Fibroblast of skin of right quadriceps (primary cell): Measurements from ENCODE around the gene HHIPL2.

Experiments
- DNase-seq: peaks from one replicate; pipeline ENCODE4 v3.0.0-alpha.2; 2013

HHIPL2 gene

DNA sequence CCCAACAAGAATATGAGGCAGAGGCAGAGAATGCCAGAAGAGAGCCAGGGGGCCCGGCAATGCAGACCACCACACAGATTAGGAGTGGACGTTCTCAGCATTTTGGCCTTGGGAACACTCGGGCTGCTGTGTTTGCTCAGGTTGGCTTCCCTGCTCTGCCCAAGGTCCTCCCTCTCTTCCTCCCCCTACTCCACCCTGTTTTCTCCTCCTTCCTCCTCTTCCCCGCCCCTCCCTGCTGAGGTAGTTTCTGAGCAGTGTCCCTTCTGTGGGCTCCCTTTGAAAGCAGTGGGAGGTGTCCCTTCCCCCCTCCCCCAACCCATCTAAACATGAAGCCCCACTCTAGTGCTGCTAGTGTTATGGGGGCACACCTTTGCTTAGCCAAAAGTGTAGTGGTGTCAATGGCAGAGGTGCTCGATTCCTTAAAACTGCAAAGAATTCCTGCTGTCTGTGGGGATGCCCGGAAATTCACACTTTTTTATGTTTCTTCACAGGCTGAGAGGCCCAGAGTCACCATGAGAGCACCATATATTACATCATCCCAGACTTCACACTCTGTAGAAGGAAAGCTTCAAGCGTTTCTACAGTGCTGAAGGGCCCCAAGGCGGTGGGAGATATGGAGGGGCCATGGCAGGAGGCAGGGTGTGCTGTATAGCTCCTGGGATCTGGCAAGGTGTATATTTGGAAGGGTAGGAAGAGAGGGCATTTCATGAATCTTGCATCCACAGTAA, at the start of gene HHIPL2:
TSS of gene HHIPL2 (minus strand) at position 161 of the 728 bp plus-strand sequence. CDS start at position 101, 60 bp downstream.
- peak; percentile 25 for DNase-seq

DNA sequence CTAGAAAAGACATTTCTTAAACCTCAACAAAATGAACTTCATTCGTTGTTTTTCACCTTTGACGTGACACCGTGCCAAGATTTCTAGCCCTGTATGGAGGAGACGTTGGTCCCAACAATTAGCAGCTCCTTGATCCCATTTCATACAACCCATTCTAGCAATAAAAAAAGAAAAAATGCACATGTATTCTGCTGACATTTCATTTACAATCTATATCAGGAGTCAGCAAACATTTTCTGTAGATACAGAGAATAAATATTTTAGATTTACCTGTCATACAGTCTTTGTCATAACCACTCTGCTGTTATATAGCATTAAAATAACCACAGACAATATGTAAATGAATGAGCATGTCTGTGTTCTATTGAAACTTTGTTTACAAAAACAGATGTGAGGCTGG, 48.8 kb upstream of the HHIPL2 start:
- DNase-seq, result no peak

DNA sequence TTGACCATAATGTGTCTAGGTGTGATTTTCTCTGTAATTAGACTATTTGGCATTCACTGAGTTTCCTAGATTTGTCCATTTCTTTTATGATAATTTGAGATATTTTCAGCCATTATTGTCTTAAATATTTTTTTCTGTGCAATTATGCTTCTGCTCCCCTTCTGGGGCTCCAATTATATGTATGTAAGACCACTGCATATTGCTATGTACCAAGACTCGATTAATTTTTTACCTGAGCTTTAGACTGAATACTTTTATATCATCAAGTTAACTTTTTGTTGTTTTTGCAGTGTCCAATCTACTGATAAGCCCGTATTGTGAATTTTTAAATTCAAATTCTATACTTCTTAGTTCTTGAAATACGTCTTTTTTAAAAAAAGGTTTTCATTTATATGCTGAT, 46.9 kb upstream of the HHIPL2 start:
- DNase-seq, result no peak

DNA sequence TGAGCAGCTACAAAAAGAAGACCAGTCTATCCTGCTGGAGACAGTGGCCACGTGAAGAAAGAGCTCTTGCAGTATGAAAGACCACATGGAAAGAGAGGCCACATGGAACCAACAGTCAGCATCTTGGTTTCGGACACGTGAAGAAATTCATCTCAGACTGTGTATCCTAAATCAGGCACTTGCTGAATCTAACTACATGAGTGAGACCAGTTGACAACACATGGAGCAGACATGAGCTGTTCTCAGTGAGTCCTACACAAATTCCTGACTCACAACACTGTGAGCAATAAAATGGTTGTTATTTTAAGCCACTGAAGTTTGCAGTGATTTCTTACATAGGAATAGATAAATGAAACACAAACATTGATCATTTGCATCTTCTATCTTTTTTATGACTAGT, 44.3 kb upstream of the HHIPL2 start:
- DNase-seq, result peak; percentile 26

DNA sequence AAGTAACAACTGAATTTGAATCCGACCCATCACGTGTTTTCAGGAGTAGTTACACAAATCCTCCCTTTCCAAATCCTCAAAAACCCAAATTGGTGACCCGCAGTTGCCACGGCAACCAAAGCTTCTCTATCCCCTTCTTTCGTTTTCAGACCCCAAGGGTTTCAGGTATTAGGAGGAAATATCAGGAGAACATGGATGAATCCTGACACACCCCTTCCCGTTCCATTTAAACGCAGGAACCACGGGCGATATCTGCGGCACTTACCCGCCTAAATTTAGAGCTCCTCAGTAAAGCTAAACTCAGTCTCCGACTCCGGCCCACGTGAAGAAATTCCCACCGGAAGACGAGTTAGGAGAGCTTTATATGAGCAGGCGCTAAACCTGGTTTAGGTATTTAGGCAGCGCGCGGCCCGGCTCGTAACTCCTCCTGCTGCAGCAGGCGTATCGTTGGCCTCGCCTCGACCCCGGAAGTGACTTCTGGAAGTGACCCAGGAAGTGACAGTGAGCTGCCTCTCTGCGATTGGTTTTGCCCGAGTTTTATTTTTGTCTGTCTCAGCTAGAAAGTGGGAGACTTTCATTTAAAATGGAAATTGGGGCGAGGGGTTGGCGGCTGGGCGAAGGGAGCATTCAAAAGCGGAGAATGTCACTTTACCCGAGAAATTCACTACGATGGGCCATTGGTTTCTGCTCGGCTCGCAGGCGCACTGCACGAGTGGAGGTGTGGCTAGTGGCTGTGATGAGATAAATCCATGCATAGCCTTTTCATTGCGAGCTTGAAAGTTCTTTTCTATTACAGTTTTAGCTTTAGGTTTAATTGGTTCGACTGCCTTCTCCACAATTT, 41.8 kb upstream of the HHIPL2 start, which contains the start of gene TAF1A:
TSS of gene TAF1A (minus strand) at position 472 of the 841 bp plus-strand sequence.
- DNase-seq, result peak; percentile 82

DNA sequence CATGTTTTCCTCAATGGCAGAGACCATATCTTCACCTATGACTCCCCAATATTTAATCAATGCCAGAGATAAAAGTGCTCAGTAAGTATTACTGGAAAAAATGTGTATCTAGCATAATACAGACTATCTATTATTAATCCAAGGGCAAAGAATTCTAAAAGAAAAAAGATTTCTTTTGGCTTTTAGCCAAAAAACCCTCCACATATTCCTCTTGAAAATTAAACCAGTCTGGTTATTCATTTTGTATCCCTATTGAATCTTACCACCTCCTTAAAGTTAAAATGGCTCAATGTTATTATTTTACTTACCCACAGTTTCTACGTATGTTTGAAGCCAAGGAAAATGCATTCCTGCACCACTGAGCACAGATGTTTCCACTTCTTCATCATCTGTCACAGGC, 40.2 kb upstream of the HHIPL2 start:
- no peak for DNase-seq

DNA sequence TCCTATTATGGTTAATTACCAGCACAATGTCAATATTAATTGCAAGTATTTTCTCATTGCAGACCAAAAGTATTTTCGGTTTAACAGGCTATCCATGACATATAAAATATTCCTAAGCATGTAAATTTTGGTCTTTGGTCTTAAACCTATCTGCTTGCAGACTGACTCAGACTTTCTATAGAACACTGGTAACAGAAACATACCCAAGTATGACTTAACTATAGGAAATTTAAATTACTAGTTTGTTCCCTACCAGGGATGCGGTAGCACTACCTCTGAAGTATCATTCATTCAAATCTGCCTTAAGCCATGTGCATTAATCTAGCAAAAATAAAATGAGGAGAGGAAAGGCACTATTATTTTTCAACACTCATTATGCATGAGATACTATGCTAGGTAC, 38.9 kb upstream of the HHIPL2 start:
- DNase-seq, result no peak

DNA sequence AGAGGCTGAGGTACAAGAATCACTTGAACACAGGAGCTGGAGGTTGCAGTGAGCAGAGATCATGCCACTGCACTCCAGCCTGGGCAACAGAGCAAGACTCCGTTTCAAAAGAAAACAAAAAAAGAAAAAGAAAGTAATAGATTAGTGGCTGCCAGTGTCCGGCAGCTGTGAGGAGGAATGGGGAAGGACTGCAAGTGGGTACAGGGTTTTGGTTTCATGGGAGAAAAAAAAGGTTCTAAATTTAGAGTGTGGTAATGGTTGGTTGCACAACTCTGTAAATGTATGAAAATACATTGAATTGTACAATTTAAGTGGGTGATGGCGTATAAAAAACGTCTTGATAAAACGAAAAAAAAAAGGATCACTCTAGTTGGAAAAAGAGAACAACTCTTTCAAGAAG, 35.2 kb upstream of the HHIPL2 start:
- DNase-seq, result no peak

DNA sequence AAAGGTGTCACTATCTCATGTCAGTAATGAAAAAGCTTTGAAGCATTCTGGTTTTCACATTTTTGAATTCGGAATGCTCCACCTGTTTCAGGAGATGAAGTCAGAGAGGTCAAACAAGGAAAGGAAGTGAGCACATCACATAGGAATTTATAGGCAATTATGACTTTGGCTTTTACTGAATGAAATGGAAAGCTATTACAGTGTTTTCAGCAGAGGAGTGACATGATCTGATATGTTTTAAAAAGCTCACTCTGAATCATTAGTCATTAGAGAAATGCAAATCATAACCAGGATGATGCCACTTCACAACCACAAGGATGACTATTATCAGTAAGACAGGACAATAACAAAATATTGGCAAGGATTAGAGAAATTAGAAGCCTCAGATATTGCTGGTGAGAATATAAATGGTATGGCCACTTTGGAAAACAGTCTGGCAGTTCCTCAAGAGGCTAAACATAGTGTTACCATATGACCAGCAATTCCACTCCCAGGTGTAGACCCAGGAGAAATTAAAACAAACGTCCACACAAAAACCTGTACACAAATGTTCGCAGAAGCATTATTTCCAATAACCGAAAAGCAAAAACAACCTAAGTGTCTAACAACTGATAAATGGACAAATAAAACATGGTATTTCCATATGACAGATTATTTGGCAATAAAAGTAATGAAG, 34.3 kb upstream of the HHIPL2 start:
- DNase-seq, result peak; percentile 29

DNA sequence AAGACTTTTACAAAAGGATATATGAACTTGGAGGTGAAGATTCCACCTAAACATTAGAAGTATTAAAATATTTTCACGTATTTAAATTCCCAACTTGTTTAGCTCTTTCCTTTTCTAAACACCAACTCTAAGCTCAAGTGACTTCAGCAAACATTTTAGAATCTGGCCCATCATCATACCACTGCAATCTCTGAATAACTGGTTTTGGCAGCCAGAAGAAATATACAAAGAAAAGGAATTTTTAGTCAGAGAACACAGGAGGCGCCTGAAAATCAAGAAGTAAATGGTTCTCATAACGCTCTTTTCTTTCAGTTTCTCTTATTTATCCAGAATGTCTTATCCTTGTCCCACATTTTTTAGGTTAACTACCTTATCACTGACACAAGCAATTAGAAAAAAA, 31.4 kb upstream of the HHIPL2 start:
- DNase-seq, result no peak

DNA sequence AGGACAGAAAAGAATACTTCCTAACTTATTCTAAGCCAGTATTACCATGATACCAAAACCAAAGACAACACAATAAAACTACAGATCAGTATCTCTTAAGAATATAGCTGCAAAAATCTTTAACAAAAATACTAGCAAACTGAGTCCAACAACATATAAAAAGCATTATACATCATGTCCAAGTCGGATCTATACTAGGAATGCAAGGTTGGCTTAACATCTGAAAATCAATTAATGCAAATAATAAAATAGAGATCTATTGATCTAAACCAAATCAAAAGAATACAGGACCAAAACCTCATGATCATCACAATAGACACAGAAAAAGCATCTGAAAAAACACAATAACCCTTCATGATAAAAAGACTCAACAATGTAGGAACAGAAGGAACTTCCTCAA, 22.9 kb upstream of the HHIPL2 start:
- no peak for DNase-seq

DNA sequence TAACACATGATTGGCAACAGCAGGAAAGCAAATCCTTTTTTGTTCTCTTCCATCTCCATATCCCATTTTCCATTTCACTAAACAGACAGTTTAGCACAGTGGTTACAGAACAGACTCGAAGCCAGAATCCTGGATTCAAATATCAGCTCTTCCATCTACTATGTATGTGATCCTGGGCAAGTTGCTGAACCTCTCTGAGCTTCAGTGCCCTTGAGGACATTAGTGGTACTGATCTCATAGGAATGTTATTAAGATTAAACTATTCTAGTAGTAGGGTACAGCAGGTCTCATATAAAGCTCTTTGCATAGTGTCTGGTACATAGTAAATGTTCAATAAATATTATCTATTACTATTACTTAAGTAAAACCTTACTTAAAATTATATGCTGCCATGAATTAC, 13.8 kb upstream of the HHIPL2 start:
- DNase-seq, result no peak

DNA sequence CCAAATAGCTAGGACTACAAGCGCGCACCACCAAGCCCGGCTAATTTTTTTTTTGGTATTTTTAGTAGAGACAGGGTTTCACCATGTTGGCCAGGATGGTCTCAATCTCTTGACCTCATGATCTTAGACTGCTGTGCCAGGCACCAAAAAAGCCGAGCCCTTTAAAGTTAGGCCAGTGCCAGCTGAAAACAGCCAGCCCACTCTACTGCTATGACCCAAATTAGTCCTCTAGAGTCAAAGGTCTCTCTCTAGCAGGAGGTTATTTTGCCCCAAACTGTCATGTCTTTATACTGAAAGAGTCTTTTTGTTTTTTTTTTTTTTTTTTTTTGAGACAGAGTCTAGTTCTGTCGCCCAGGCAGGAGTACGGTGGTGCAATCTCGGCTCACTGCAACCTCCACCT, 9.7 kb upstream of the HHIPL2 start:
- DNase-seq, result no peak

DNA sequence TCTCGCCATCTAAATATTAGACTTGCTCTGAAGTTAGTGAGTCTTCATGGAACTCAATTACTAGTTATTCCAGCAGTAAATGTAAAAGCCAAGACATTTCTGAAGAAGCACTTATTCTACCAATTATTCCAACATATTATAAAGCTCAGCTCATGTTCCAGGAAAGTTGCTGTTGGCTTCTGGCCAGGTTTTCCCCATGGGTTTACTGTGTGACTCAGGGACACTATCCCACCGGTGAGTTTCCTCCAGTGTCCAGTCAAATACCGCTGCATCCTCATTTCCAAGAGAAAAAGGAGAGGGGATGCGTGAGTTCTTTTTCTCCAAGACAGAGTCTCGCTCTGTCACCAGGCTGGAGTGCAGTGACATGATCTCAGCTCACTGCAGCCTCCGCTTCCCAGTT, 9.2 kb upstream of the HHIPL2 start:
- DNase-seq, result peak; percentile 34

DNA sequence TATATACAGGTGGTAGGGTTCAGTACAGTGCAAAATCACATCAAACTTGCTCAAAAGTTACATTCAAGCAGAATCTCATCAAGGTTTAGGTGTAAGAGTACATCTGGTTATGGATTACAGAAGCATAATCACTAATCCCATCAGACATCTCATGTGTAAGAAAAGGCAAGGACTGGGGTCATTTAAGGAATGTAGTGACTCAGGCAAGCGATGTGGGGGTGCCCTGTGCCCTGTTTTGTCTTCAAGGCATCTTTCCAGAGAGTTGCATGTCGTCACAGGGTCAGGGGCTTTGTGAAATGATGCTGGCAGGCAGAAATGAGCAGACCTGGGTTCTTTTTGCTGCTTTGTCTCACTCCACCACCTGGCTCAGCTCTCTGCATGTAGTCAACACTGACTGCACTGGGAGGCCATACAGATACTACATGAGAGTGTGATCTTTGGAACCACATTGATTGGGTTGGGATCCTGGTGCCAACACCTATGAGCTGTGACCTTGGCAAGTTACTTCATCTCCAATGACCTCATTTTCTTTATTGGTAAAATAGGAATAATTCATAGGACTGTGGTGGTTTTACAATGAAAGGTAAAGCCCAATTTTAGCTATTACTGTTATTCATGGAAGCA, 8.2 kb upstream of the HHIPL2 start:
- DNase-seq, result no peak

DNA sequence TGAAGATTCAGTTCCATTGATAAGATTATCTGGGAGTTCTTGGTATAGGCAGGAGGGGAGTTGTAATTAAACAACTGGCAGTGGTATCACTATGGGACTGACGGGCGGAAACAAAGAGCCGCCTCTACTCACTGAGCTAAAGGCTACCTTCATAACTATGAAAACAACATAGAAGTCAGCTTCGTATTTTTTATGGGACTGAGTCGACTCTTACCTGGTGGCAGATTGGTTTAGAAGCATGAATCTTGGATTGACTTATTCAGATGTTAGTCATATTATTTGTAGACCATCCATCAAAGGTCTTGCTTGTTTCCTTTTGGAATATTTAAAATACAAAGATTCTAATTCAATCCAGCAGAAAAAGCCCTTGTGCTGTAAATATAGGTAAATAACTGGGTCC, 6.3 kb upstream of the HHIPL2 start:
- DNase-seq, result no peak

DNA sequence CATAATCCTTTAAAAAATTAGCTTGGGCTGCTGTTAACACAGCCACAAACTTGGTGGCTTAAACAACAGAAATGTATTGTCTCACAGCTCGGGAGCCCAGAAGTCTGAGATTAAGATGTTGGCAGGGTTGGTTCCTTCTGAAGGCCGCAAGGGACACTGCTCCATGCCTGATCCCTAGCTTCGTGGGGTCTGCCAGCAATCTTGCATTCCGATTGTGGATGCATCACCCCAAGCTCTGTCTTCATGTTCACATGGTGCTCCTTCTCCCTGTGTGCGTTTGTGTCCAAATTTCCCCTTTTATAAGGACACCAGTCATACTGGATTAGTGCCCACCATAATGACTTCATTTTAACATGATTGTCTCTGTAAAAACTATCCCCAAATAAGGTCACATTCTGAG, 5.0 kb upstream of the HHIPL2 start:
- DNase-seq, result no peak

DNA sequence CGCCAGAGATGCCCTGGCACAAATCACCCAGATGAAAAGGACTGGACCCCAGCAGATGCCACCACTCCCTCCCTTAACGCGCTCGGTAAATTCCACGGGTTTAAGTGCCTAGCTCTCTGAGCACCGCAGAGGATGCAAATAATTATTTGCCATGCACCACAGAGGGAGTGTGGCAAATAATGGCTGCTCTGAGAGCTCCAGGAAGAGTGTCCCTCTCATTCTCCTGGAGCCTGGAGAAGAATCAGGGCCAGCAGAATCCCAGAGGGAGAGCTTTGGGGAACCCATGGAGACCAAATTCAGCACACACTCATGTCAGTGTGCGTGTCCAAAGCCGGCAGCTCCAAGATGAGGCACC, 667 bp downstream of the HHIPL2 start:
- no peak for DNase-seq

DNA sequence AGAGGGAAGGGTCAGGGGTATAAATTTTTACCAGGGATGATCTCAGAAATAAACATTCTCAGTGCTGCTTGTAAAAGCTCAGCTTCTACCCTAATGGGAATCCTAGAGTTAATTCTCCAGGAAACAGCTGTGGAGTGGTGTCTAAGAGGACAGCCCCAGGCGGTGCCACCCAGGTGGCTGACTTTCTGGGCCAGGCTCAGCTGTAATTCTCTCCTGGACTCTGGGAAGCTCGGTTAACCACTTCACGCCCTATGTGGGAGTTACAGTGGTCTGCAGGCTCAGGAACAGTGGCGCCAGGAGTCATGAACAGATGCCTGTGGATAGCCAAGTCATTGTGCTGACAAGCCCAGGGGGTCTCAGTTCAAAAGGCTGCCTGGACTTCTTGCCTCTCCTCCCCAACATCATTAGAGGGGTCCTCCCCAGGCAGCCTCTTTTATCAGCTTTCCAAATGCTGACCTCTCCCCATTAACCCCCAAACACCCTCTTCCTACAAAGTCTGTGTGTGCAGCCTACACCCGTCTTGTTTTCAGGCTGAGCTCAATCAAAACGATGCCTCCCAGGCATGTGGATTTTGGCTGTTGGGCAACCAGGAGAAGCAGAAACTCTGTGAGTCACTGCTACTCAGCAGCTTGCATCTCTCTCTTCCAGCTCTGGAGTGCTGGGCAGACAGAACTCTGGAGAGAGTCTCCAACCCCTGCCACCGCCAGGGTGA, 1.2 kb downstream of the HHIPL2 start:
- DNase-seq, result peak; percentile 82

DNA sequence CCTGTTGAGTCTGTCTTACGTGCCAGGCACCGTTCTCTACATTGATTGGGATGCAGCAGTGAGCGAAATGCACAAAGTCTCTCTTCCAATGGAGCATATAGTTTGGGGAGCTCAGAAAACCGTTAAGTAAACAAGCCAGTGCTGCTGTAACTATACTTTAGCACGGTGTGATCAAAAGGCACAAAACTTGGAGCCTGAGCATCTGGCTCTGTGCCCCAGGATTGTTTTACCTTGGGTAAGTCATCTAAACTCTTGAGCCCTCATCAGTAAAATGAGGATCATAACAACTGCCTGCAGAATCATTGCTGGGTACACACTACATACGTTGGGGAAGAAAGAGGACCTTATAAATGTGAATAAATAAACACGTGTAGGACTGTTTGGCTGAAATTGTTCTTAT, 1.8 kb downstream of the HHIPL2 start:
- no peak for DNase-seq

DNA sequence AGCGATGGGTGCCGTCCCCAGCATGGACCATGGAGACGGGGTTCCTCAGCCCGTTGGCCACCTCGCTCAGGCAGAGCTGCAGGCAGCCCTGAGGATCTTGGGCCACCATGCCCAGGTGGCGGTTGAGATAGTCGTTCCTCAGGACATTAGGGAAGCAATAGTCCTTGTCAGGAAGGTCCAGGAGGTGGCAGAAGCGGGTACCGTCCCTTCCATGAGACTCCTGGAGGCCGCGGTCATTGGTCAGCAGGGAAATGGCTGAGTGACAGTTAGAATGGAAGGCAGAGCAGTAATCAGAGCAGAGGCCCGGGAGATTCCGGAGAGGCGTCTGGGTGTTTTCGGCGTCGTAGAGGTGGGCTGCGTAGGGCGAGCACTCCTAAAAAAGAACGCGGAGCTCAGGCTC, 4.1 kb downstream of the HHIPL2 start:
- DNase-seq, result no peak

DNA sequence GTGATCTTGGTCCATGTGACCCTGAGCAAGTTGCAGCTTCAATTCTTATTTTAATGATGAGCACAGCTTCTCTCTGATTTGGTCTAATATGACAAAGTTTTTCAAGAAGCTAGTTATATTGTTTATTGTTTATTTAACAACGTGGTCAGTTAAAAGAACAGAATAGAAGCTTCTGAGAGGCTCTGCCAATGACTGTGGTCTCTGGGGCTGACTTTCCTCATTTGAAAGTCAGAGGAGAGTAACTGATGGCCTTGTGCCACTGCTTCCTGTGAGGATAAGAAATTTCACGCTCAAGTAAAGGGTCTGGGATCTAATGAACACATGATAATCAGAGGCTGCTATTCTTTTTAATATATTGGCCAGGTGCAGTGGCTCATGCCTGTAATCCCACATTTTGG, 7.3 kb downstream of the HHIPL2 start:
- DNase-seq, result no peak
